ENCODE measurements around the gene SLC11A2. TPM values are rescaled to one million over a fixed set of nuclear protein-coding genes. Genes with fewer than 3 reads are reported as not detected.

The SLC11A2 gene
- total and polyA plus RNA-seq, 9 of the 15 experiments (the other 6 are each of a cell fraction or from before 2014, with no cell fraction given): 21.1 to 54.0 (median 32.9) TPM

DNA sequence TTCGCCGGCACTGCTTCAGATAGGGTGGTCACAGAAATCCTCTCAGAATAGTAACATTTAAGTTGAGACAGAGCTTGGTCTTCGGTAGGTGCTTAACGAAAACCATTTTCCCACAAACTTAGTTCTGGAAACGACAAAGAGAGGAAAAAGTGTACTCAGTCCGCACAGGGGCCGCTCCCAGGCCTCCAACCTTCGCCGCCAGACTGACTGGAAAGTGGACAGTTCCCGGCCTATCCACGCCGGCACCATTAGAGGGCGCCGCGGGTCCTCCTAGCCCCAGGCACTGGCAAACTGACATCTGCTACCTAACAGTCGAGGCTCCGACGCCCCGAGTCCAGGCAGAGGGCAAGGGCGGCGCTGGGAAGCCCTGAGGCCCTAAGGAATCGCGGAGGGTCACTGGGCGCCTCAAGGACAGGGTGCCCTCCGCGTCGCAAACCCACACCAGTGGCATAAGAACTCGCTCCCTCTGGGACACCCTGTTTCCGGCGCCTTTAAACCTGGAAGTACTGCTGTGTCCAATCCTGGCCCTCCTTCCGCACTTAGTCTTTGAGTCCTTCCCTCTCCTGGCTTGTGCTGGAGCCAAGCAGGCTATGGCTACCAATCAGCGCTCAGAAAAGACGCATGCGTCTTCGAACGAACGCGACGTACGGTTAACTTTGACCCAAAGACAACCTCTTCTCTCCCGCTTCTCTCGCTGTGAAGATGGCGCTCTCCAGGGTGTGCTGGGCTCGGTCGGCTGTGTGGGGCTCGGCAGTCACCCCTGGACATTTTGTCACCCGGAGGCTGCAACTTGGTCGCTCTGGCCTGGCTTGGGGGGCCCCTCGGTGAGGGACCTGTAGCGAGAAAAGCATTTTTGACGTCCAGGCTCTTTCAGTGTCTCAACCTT lies 21.7 kb upstream of the SLC11A2 start, which contains the start of gene LETMD1 (continued):
- TF ChIP-seq, protein P1, sequence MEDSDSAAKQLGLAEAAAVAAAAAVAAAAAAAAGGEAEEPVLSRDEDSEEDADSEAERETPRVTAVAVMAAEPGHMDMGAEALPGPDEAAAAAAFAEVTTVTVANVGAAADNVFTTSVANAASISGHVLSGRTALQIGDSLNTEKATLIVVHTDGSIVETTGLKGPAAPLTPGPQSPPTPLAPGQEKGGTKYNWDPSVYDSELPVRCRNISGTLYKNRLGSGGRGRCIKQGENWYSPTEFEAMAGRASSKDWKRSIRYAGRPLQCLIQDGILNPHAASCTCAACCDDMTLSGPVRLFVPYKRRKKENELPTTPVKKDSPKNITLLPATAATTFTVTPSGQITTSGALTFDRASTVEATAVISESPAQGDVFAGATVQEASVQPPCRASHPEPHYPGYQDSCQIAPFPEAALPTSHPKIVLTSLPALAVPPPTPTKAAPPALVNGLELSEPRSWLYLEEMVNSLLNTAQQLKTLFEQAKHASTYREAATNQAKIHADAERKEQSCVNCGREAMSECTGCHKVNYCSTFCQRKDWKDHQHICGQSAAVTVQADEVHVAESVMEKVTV (CRISPR knock-in tag; IDR thresholded peaks at IDR 0.05): peak; percentile 68
- TF ChIP-seq HMG20A (CRISPR knock-in tag; conservative IDR thresholded peaks at IDR 0.05) (no peak), JUNB (CRISPR knock-in tag; conservative IDR thresholded peaks at IDR 0.05) (no peak), BMI1 (IDR thresholded peaks at IDR 0.05; ENCODE audit: low read length) (no peak), BRCA1 (IDR thresholded peaks at IDR 0.05) (no peak), BRCA1 (CRISPR knock-in tag; IDR thresholded peaks at IDR 0.05) (no peak), ZC3H4 (CRISPR knock-in tag; IDR thresholded peaks at IDR 0.05; ENCODE audit: borderline replicate concordance) (no peak), BCOR (IDR thresholded peaks at IDR 0.05) (no peak), NUFIP1 (IDR thresholded peaks at IDR 0.05; ENCODE audit: partially characterized antibody) (no peak), ZBTB7A (IDR thresholded peaks at IDR 0.05; ENCODE audit: borderline replicate concordance, control insufficient read depth, low read depth, low read length) (0 out of 2 replicates have a peak, but pooled peaks have one; percentile 13), MYBL2 (IDR thresholded peaks at IDR 0.05; ENCODE audit: low read depth) (peak; percentile 74), MYBL2 (CRISPR knock-in tag; IDR thresholded peaks at IDR 0.05; ENCODE audit: borderline replicate concordance) (no peak), RB1 (IDR thresholded peaks at IDR 0.05; ENCODE audit: low read depth) (peak; percentile 85), SMARCE1 (IDR thresholded peaks at IDR 0.05) (no peak), RBM17 (IDR thresholded peaks at IDR 0.05; ENCODE audit: borderline replicate concordance, low read depth, low read length) (no peak), HSF4 (CRISPR knock-in tag; IDR thresholded peaks at IDR 0.05; ENCODE audit: borderline replicate concordance) (no peak), NR2F6 (CRISPR knock-in tag; IDR thresholded peaks at IDR 0.05) (no peak), TAF15 (IDR thresholded peaks at IDR 0.05; ENCODE audit: low read depth, low read length) (no peak)
- TF ChIP-seq, protein P2, sequence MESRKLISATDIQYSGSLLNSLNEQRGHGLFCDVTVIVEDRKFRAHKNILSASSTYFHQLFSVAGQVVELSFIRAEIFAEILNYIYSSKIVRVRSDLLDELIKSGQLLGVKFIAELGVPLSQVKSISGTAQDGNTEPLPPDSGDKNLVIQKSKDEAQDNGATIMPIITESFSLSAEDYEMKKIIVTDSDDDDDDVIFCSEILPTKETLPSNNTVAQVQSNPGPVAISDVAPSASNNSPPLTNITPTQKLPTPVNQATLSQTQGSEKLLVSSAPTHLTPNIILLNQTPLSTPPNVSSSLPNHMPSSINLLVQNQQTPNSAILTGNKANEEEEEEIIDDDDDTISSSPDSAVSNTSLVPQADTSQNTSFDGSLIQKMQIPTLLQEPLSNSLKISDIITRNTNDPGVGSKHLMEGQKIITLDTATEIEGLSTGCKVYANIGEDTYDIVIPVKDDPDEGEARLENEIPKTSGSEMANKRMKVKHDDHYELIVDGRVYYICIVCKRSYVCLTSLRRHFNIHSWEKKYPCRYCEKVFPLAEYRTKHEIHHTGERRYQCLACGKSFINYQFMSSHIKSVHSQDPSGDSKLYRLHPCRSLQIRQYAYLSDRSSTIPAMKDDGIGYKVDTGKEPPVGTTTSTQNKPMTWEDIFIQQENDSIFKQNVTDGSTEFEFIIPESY (CRISPR knock-in tag; IDR thresholded peaks at IDR 0.05): 0 out of 2 replicates have a peak, but pooled peaks have one; percentile 18
- TF ChIP-seq, protein P3, sequence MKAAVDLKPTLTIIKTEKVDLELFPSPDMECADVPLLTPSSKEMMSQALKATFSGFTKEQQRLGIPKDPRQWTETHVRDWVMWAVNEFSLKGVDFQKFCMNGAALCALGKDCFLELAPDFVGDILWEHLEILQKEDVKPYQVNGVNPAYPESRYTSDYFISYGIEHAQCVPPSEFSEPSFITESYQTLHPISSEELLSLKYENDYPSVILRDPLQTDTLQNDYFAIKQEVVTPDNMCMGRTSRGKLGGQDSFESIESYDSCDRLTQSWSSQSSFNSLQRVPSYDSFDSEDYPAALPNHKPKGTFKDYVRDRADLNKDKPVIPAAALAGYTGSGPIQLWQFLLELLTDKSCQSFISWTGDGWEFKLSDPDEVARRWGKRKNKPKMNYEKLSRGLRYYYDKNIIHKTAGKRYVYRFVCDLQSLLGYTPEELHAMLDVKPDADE (conservative IDR thresholded peaks at IDR 0.05; ENCODE audit: control insufficient read depth, low read depth, low read length): peak; percentile 39; the same call in 1 of the 2 replicates
- TF ChIP-seq, protein P4, sequence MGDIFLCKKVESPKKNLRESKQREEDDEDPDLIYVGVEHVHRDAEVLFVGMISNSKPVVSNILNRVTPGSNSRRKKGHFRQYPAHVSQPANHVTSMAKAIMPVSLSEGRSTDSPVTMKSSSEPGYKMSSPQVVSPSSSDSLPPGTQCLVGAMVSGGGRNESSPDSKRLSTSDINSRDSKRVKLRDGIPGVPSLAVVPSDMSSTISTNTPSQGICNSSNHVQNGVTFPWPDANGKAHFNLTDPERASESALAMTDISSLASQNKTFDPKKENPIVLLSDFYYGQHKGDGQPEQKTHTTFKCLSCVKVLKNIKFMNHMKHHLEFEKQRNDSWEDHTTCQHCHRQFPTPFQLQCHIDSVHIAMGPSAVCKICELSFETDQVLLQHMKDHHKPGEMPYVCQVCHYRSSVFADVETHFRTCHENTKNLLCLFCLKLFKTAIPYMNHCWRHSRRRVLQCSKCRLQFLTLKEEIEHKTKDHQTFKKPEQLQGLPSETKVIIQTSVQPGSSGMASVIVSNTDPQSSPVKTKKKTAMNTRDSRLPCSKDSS (IDR thresholded peaks at IDR 0.05; ENCODE audit: low read depth, partially characterized antibody): no peak
